Loucy (cell line): ENCODE measurements around the gene CBY3.

ENCODE experiments used
- H2AFZ ChIP-seq: fragments of 200-600 bp; sonication (generic); 2 replicates; pipeline ENCODE4 v1.6.0; 2016; ENCODE audit warnings: antibody characterized with exemption, mild to moderate bottlenecking, low read length, moderate library complexity
- H3F3A ChIP-seq: fragments of 200-600 bp; 2 replicates; pipeline ENCODE4 v1.6.0; 2016; ENCODE audit warnings: antibody characterized with exemption, low read depth, mild to moderate bottlenecking
- H3K27me3 ChIP-seq: fragments of 200-600 bp; sonication (generic); 2 replicates; pipeline ENCODE4 v1.6.1; 2014; ENCODE audit warnings: low read length, mild to moderate bottlenecking; ENCODE audit not compliant: insufficient read depth, poor library complexity, severe bottlenecking
- H3K36me3 ChIP-seq: fragments of 200-600 bp; sonication (generic); 2 replicates; pipeline ENCODE4 v1.6.1; 2016; ENCODE audit warnings: low read length; ENCODE audit not compliant: insufficient read depth
- H3K4me1 ChIP-seq: fragments of 200-600 bp; sonication (generic); 2 replicates; pipeline ENCODE4 v1.5.1; 2014; ENCODE audit warnings: low read length, mild to moderate bottlenecking; ENCODE audit not compliant: insufficient read depth, poor library complexity, severe bottlenecking
- H3K4me2 ChIP-seq: fragments of 200-600 bp; sonication (generic); 2 replicates; pipeline ENCODE4 v1.6.0; 2014; ENCODE audit warnings: antibody characterized with exemption, low read length, low read depth, mild to moderate bottlenecking; ENCODE audit not compliant: poor library complexity, severe bottlenecking
- H3K4me3 ChIP-seq: fragments of 200-600 bp; sonication (generic); 2 replicates; pipeline ENCODE4 v1.5.1; 2014; ENCODE audit warnings: low read length, mild to moderate bottlenecking, mixed read lengths; ENCODE audit not compliant: poor library complexity, severe bottlenecking
- H3K79me2 ChIP-seq: fragments of 200-600 bp; sonication (generic); 2 replicates; pipeline ENCODE4 v1.6.1; 2014; ENCODE audit warnings: low read length; ENCODE audit not compliant: insufficient read depth
- H3K9ac ChIP-seq: fragments of 200-600 bp; sonication (generic); 2 replicates; pipeline ENCODE4 v1.6.0; 2014; ENCODE audit warnings: mild to moderate bottlenecking, low read depth, low read length, moderate library complexity; ENCODE audit not compliant: poor library complexity, severe bottlenecking
- H3K9me2 ChIP-seq: fragments of 200-600 bp; sonication (generic); replicated peaks from 2 replicates; pipeline ENCODE4 v1.6.1; 2016; ENCODE audit warnings: low read depth, low read length, mixed read lengths
- H3K9me3 ChIP-seq: fragments of 200-600 bp; sonication (generic); 2 replicates; pipeline ENCODE4 v1.6.1; 2014; ENCODE audit warnings: mild to moderate bottlenecking, antibody characterized with exemption, low read length, low read depth; ENCODE audit not compliant: insufficient read depth
- H4K20me1 ChIP-seq: fragments of 200-600 bp; sonication (generic); 2 replicates; pipeline ENCODE4 v1.6.0; 2014; ENCODE audit warnings: antibody characterized with exemption, low read length, mild to moderate bottlenecking; ENCODE audit not compliant: insufficient read depth, poor library complexity, severe bottlenecking
- EZH2phosphoT487 ChIP-seq: fragments of 200-600 bp; IDR thresholded peaks from 2 replicates; pipeline ENCODE4 v1.6.1; 2018; ENCODE audit warnings: antibody characterized with exemption, mild to moderate bottlenecking, moderate library complexity, borderline replicate concordance
- TF ChIP-seq, protein P1 (sequence below): fragments of 200-600 bp; sonication (generic); conservative IDR thresholded peaks from 2 replicates; pipeline ENCODE4 v1.5.1; 2014; ENCODE audit warnings: mild to moderate bottlenecking, antibody characterized with exemption, low read length

CBY3 gene

DNA sequence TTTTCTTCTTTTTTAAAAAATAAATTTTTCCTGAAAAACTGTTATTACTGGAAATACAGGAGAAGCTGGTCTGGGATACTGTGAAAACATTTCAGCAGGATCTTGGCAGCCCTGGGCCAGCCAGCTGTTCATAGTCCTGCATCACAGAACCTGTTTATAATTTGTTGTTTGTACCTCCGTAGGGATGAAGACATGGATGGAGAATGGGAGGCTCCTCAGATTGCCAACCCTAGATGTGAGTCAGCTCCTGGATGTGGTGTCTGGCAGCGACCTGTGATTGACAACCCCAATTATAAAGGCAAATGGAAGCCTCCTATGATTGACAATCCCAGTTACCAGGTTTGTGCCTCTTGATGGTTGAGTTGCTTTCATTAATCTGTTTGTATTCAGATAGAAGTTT, 39.4 kb upstream of the CBY3 start:
- H3F3A ChIP-seq: no peaks in the 10 kb centered on the region
- no peak overlapping the region for H3K4me3 ChIP-seq
- H4K20me1 ChIP-seq: peaks cover 6% of the 10 kb centered on the region
- H3K9ac ChIP-seq: no peak overlapping the region
- no peaks in the 10 kb centered on the region for H3K4me1 ChIP-seq
- no peaks in the 10 kb centered on the region for H3K9me2 ChIP-seq
- peaks cover 68% of the 10 kb centered on the region for H3K36me3 ChIP-seq
- H2AFZ ChIP-seq: no peak overlapping the region
- no peak overlapping the region for H3K4me2 ChIP-seq
- no peaks in the 10 kb centered on the region for H3K9me3 ChIP-seq
- TF ChIP-seq, protein P1, sequence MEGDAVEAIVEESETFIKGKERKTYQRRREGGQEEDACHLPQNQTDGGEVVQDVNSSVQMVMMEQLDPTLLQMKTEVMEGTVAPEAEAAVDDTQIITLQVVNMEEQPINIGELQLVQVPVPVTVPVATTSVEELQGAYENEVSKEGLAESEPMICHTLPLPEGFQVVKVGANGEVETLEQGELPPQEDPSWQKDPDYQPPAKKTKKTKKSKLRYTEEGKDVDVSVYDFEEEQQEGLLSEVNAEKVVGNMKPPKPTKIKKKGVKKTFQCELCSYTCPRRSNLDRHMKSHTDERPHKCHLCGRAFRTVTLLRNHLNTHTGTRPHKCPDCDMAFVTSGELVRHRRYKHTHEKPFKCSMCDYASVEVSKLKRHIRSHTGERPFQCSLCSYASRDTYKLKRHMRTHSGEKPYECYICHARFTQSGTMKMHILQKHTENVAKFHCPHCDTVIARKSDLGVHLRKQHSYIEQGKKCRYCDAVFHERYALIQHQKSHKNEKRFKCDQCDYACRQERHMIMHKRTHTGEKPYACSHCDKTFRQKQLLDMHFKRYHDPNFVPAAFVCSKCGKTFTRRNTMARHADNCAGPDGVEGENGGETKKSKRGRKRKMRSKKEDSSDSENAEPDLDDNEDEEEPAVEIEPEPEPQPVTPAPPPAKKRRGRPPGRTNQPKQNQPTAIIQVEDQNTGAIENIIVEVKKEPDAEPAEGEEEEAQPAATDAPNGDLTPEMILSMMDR: no peak
- no peak for TF ChIP-seq EZH2phosphoT487
- no peaks in the 10 kb centered on the region for H3K27me3 ChIP-seq
- no peaks in the 10 kb centered on the region for H3K79me2 ChIP-seq

- no peaks in the 10 kb centered on the region for H3F3A ChIP-seq
- no peak overlapping the region for H3K4me2 ChIP-seq
- H4K20me1 ChIP-seq: peaks cover 2% of the 10 kb centered on the region
- H3K79me2 ChIP-seq: no peaks in the 10 kb centered on the region
- H3K9me3 ChIP-seq: no peaks in the 10 kb centered on the region
- no peak overlapping the region for H3K4me3 ChIP-seq
- H3K9ac ChIP-seq: no peak overlapping the region
- TF ChIP-seq, protein P1: no peak
- no peak for TF ChIP-seq EZH2phosphoT487
- no peaks in the 10 kb centered on the region for H3K4me1 ChIP-seq
- no peaks in the 10 kb centered on the region for H3K9me2 ChIP-seq
- H3K36me3 ChIP-seq: peaks cover 45% of the 10 kb centered on the region; the same call in 1 of the 2 replicates
- no peak overlapping the region for H2AFZ ChIP-seq
- no peaks in the 10 kb centered on the region for H3K27me3 ChIP-seq
These were observed 35.5 kb upstream of the CBY3 start for GRCh38 chr5:179716286-179716685.

DNA sequence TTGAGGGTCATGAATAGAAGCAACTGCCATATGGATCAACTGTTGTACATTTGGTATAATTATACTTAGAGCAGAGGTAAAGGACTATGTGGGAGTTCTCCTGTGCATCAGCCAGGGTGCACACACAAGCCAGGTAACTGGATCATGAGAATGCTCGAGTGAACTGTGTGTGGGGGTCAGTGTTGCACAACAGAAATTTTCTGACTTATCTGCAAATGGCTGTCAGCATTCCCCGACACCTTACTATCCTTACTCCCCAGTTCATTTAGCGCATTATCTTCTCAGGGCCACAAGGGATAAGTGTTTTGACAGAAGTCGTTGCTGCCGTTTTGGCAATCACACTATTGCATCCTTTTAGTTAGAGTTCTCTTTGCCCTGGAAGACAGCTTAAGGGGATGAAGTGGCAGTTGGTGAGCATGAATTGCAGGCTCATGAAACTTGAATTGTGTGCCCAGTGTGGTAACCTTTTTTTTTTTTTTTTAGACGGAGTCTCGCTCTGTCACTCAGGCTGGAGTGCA, 19.6 kb upstream of the CBY3 start:
- Histone ChIP-seq H2AFZ (no peak overlapping the region), H3K9ac (peak overlapping the region; percentile 96), H3K9me3 (no peaks in the 10 kb centered on the region), H3K79me2 (peaks cover 69% of the 10 kb centered on the region), H3K4me3 (peak overlapping the region; percentile 81), H3K4me2 (peak overlapping the region; percentile 81), H3K9me2 (no peaks in the 10 kb centered on the region), H3F3A (no peaks in the 10 kb centered on the region), H3K27me3 (no peaks in the 10 kb centered on the region), H3K4me1 (peaks cover 8% of the 10 kb centered on the region), H4K20me1 (peaks cover 28% of the 10 kb centered on the region), H3K36me3 (no peaks in the 10 kb centered on the region)
- no peak for TF ChIP-seq EZH2phosphoT487
- TF ChIP-seq, protein P1: no peak
